Ishikawa (cell line): ENCODE data around the gene SYNGR2.
A peak's percentile ranks its signal among the peaks of the same experiment; 100 is the strongest.

Experiments
- CEBPB ChIP-seq: IDR thresholded peaks from 2 replicates; pipeline ENCODE4 v1.6.1; 2012
- CREB1 ChIP-seq: IDR thresholded peaks from 2 replicates; pipeline ENCODE4 v1.6.1; 2012; ENCODE audit warnings: low read depth
- EGR1 ChIP-seq: IDR thresholded peaks from 2 replicates; pipeline ENCODE4 v1.6.1; 2012
- EP300 ChIP-seq: IDR thresholded peaks from 2 replicates; pipeline ENCODE4 v1.6.1; 2012; ENCODE audit warnings: borderline replicate concordance
- FOXM1 ChIP-seq: IDR thresholded peaks from 2 replicates; pipeline ENCODE4 v1.6.1; 2012; ENCODE audit warnings: low read depth, borderline replicate concordance
- MAX ChIP-seq: IDR thresholded peaks from 2 replicates; pipeline ENCODE4 v1.6.1; 2012
- NFIC ChIP-seq: IDR thresholded peaks from 2 replicates; pipeline ENCODE4 v1.6.1; 2012
- REST ChIP-seq: IDR thresholded peaks from 2 replicates; pipeline ENCODE4 v1.6.1; 2012; ENCODE audit warnings: low read depth, mild to moderate bottlenecking
- TAF1 ChIP-seq: IDR thresholded peaks from 2 replicates; pipeline ENCODE4 v1.6.1; 2012; ENCODE audit warnings: low read depth, mild to moderate bottlenecking
- TCF12 ChIP-seq: IDR thresholded peaks from 2 replicates; pipeline ENCODE4 v1.6.1; 2012; ENCODE audit warnings: low read depth
- TEAD4 ChIP-seq: IDR thresholded peaks from 2 replicates; pipeline ENCODE4 v1.6.1; 2012
- YY1 ChIP-seq: IDR thresholded peaks from 2 replicates; pipeline ENCODE4 v1.6.1; 2012; ENCODE audit warnings: low read depth
- ZBTB7A ChIP-seq: IDR thresholded peaks from 2 replicates; pipeline ENCODE4 v1.6.1; 2012; ENCODE audit warnings: low read depth

GRCh38 chr17:78140169-78141051 lies 28.0 kb upstream of the SYNGR2 start:
- TF ChIP-seq ZBTB7A (0 out of 2 replicates have a peak, but pooled peaks have one; percentile 37), REST (no peak), CREB1 (no peak), TCF12 (no peak), TAF1 (peak; percentile 59), YY1 (no peak), NFIC (peak; percentile 41; the same call in 1 of the 2 replicates), TEAD4 (no peak), MAX (peak; percentile 29; the same call in 1 of the 2 replicates), EP300 (no peak), FOXM1 (no peak), EGR1 (no peak), CEBPB (no peak)
